Heart left ventricle (tissue), 13 donors: Measurements from ENCODE around the gene LIN7B.

Experiments
- CTCF ChIP-seq, 12 donors: fragments of 200-600 bp; sonication (generic) in 4 of 12; IDR thresholded peaks; one replicate each; pipeline versions ENCODE4 v1.5.0 to v1.8.0; 2018 to 2022; ENCODE audit warnings: antibody characterized with exemption in 12 of 12, mild to moderate bottlenecking in 5 of 12
- POLR2A ChIP-seq, 2 donors: fragments of 450-650 bp; IDR thresholded peaks; one replicate each; pipeline ENCODE4 v1.6.1; 2017; ENCODE audit warnings: antibody characterized with exemption in 2 of 2, mild to moderate bottlenecking in 2 of 2, moderate library complexity in 2 of 2
- donor health status: ischemic (EF 13 %, LVEDD 7.1; RV severe dilation, severe dysfunction).
- donor health status: DM: no; HTN: yes; CAD: no.
- donor health status: DM: no; HTN: no; CAD: no.
- donor health status: ischemic (EF 25% LVEDD 6.9; RV normal size, moderate dysfunction).
- donor health status: ischemic (EF 25% LVEDD 5.7; RV mildly dilated, moderate dysfunction).
- donor health status: ischemic (EF 35%, LVEDD 5.7; RV mildly dilated, moderate dysfunction).
- donor health status: nonischemic (EF 11% LVEDD 7.7; RV severe dilation, severe dysfunction).
- donor health status: DM: yes; HTN: yes; CAD: no.
- donor health status: PGD.
- donor health status: ischemic (EF 29% LVEDD 5.4; RV normal size, mild dysfunction).
- donor health status: nonischemic (EF 23%, LVEDD 6.1; RV moderate dilation, normal function).

DNA sequence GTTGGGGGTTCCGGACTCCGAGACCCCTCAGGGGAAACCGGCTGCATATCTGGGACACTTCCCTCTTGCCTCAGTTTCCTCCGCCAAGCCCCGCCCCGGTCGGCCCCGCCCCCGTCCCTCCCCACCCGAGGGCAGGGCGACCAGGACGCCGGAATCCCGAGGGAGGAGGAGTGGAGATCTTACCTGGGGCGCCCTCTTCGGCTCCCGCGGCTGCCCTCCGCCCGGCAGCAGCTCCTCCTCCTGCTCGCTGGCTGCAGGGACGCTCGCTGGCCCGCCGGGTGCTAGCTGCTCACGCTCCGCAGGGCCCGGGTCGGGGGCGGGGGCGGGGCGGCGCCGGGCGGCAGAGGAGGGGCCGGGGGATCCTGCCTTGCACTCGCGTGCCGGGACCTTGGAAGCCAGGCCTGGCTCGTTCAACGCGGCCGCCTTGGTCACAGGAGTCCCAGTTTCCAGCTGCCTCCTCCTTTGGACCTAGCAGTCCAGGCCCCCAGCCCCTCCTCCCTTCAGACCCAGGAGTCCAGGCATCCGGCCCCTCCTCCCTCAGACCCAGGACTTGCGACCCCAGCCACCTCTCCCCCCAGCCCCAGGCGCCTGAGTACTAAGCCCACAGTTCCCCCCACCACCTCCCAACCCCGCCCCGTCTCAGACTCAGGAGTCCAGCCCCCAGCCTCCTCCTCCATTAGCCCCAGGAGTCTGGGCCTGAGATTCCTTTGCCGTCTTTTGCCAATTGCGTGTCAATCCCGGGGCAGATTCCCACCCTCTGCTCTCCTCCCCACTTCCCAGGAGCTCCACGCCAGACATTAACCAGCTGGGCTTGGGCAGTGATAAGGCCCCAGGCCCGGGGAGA, 49.2 kb upstream of the LIN7B start, which contains the start of gene NTF4:
- no peak for TF ChIP-seq POLR2A (IDR thresholded peaks at IDR 0.05)
- TF ChIP-seq CTCF (IDR thresholded peaks at IDR 0.05) = no peak
